GM08714 (cell line): Measurements from ENCODE around the gene SLC7A14.

ENCODE experiments used
- H3K4me3 ChIP-seq: fragments of 200-500 bp; sonication (Bioruptor generic); 2 replicates; pipeline ENCODE4 v1.5.1; 2014; ENCODE audit warnings: mild to moderate bottlenecking, low read length, inconsistent platforms
- ZNF274 ChIP-seq: IDR thresholded peaks from 2 replicates; pipeline ENCODE4 v1.6.1; 2012; ENCODE audit warnings: mild to moderate bottlenecking, low read depth, low read length

Gene SLC7A14

GRCh38 chr3:170432416-170432815 lies 153.5 kb downstream of the SLC7A14 start:
- no peak overlapping the region for H3K4me3 ChIP-seq
- no peak for TF ChIP-seq ZNF274

GRCh38 chr3:170431054-170431453 lies 154.8 kb downstream of the SLC7A14 start:
- TF ChIP-seq ZNF274 = no peak
- H3K4me3 ChIP-seq = no peak overlapping the region

- no peak for TF ChIP-seq ZNF274
- H3K4me3 ChIP-seq = no peak overlapping the region
These were observed 156.8 kb downstream of the SLC7A14 start for GRCh38 chr3:170429050-170429449.

GRCh38 chr3:170428095-170428494 lies 157.8 kb downstream of the SLC7A14 start:
- no peak for TF ChIP-seq ZNF274
- H3K4me3 ChIP-seq = no peak overlapping the region

GRCh38 chr3:170426240-170426797 lies 159.6 kb downstream of the SLC7A14 start:
- no peak for TF ChIP-seq ZNF274
- no peak overlapping the region for H3K4me3 ChIP-seq

GRCh38 chr3:170425491-170426239 lies 160.2 kb downstream of the SLC7A14 start:
- H3K4me3 ChIP-seq = no peak overlapping the region

GRCh38 chr3:170424879-170425278 lies 161.0 kb downstream of the SLC7A14 start:
- H3K4me3 ChIP-seq = no peak overlapping the region
- no peak for TF ChIP-seq ZNF274

More at GRCh38 chr3:170425491-170426239, 160.2 kb downstream of the SLC7A14 start:
- no peak for TF ChIP-seq ZNF274

- TF ChIP-seq ZNF274 = no peak
- H3K4me3 ChIP-seq = no peak overlapping the region
These were observed 162.8 kb downstream of the SLC7A14 start for GRCh38 chr3:170423001-170423615.

GRCh38 chr3:170421758-170422157 lies 164.1 kb downstream of the SLC7A14 start:
- no peak for TF ChIP-seq ZNF274
- H3K4me3 ChIP-seq = no peak overlapping the region

GRCh38 chr3:170421111-170421641 lies 164.7 kb downstream of the SLC7A14 start:
- no peak overlapping the region for H3K4me3 ChIP-seq
- no peak for TF ChIP-seq ZNF274

GRCh38 chr3:170420307-170420821 lies 165.5 kb downstream of the SLC7A14 start:
- H3K4me3 ChIP-seq = no peak overlapping the region

GRCh38 chr3:170419557-170420087 lies 166.3 kb downstream of the SLC7A14 start:
- no peak overlapping the region; the same call in 1 of the 2 replicates for H3K4me3 ChIP-seq
- TF ChIP-seq ZNF274 = no peak

More at GRCh38 chr3:170420307-170420821, 165.5 kb downstream of the SLC7A14 start:
- TF ChIP-seq ZNF274 = no peak

GRCh38 chr3:170418422-170419398 lies 167.2 kb downstream of the SLC7A14 start, which contains the start of gene CLDN11:
Gene CLDN11 (plus strand): TSS chr3:170418868. CDS start chr3:170419067, 199 bp downstream.
- H3K4me3 ChIP-seq = peak within 1 kb of the TSS; percentile 46; the same call in 1 of the 2 replicates
- TF ChIP-seq ZNF274 = no peak

GRCh38 chr3:170417090-170417489 lies 168.8 kb downstream of the SLC7A14 start:
- H3K4me3 ChIP-seq = no peak overlapping the region
- TF ChIP-seq ZNF274 = no peak
